NCI-H2107 treated with DMSO at 0.1 percent for 48 hours (cell line): Measurements from ENCODE around the gene SHB.

Experiments used
- DNase-seq: peaks from one replicate; lab custom pipeline; 2025; ENCODE audit not compliant: unreplicated experiment; lab: John Stamatoyannopoulos, UW

The SHB gene

GRCh38 chr9:38026021-38026809 lies 42.8 kb downstream of the SHB start:
- peak; percentile 87 for DNase-seq

- no peak for DNase-seq
Observed at GRCh38 chr9:38025166-38025565, 43.9 kb downstream of the SHB start.

- peak; percentile 21 for DNase-seq
Observed at GRCh38 chr9:38024036-38024681, 44.9 kb downstream of the SHB start.

- no peak for DNase-seq
Observed at GRCh38 chr9:38023661-38024035, 45.4 kb downstream of the SHB start.

GRCh38 chr9:38022995-38023394 lies 46.0 kb downstream of the SHB start:
- DNase-seq = no peak

GRCh38 chr9:38022203-38022895 lies 46.7 kb downstream of the SHB start:
- DNase-seq = peak; percentile 33

GRCh38 chr9:38020151-38021076 lies 48.6 kb downstream of the SHB start:
- DNase-seq = no peak

GRCh38 chr9:38019731-38020130 lies 49.3 kb downstream of the SHB start:
- no peak for DNase-seq

GRCh38 chr9:38018958-38019602 lies 49.9 kb downstream of the SHB start:
- DNase-seq = peak; percentile 70

- no peak for DNase-seq
Observed at GRCh38 chr9:38018241-38018957, 50.6 kb downstream of the SHB start.

- DNase-seq = no peak
Observed at GRCh38 chr9:38017885-38018186, 51.2 kb downstream of the SHB start.

GRCh38 chr9:38017149-38017884 lies 51.7 kb downstream of the SHB start:
- DNase-seq = no peak

- no peak for DNase-seq
Observed at GRCh38 chr9:38016375-38017135, 52.5 kb downstream of the SHB start.

- no peak for DNase-seq
Observed at GRCh38 chr9:38015906-38016305, 53.1 kb downstream of the SHB start.

GRCh38 chr9:38015266-38015665 lies 53.8 kb downstream of the SHB start:
- no peak for DNase-seq

GRCh38 chr9:38012767-38013450 lies 56.1 kb downstream of the SHB start:
- no peak for DNase-seq

- DNase-seq = no peak
Observed at GRCh38 chr9:38011991-38012390, 57.0 kb downstream of the SHB start.
